GM12878 (cell line): ENCODE measurements around the gene AGPAT4. TPM values are rescaled to one million over a fixed set of nuclear protein-coding genes. Genes with fewer than 3 reads are reported as not detected.
"Not testable (repeated sequence)": the region's sequence is repeated elsewhere in the genome, so short reads cannot be mapped to it uniquely, and the experiment has no call there.

Source experiments
- ATAC-seq: fragments of 200-7000 bp; cut with Tn5 transposase; 3 replicates; pipeline ENCODE4 v1.9.1; 2020; ENCODE audit warnings: mild to moderate bottlenecking, moderate library complexity
- BruUV-seq: library from RNA; stranded (reverse); fragments of 400-500 nt; replicated peaks from 2 replicates; lab custom pipeline; 2021; lab: Mats Ljungman, UMichigan
- CTCF ChIA-PET: fragments of 300-600 bp; sonication (Branson Sonifier 250); formaldehyde crosslinking; extraction: SDS; loops from one replicate; lab custom pipeline; 2021; ENCODE audit warnings: inconsistent platforms; lab: Yijun Ruan, JAX
- POLR2A ChIA-PET: fragments of 350-600 bp; formaldehyde crosslinking; extraction: SDS; loops from one replicate; lab custom pipeline; 2021; ENCODE audit warnings: inconsistent platforms; lab: Charles Lee
- RAD21 ChIA-PET: fragments of 300-600 bp; sonication (Branson Sonifier 250); formaldehyde crosslinking; loops from one replicate; lab custom pipeline; 2023; ENCODE audit warnings: antibody characterized with exemption; ENCODE audit not compliant: unreplicated experiment; lab: Charles Lee
- SMC1A ChIA-PET: fragments of 300-600 bp; sonication (Branson Sonifier 250); formaldehyde crosslinking; loops from one replicate; lab custom pipeline; 2023; ENCODE audit not compliant: unreplicated experiment, uncharacterized antibody; lab: Charles Lee
- DNase-seq: peaks from one replicate; pipeline ENCODE4 v3.0.0-alpha.2; 2011; ENCODE audit warnings: low read depth, low spot score
- FAIRE-seq: peaks from 3 replicates; lab custom pipeline; 2011; peaks lifted over from hg19 to GRCh38; lab: Jason Lieb, UNC
- H2AFZ ChIP-seq: 2 replicates; pipeline ENCODE4 v1.6.0; 2011; ENCODE audit warnings: low read depth, low read length, control low read depth; ENCODE audit not compliant: control insufficient read depth
- H3K27ac ChIP-seq: 2 replicates; pipeline ENCODE4 v1.5.1; 2011; ENCODE audit warnings: control low read depth; ENCODE audit not compliant: control insufficient read depth, insufficient read depth
- H3K27me3 ChIP-seq, 2 experiments: replicated peaks in 1 of 2; 2 replicates each; pipeline versions ENCODE4 v1.6.0 to v1.6.1; 2011; ENCODE audit warnings: low read length in 1 of 2; ENCODE audit not compliant: control insufficient read depth in 2 of 2, insufficient read depth in 2 of 2
- H3K36me3 ChIP-seq, 2 experiments: 2 replicates each; pipeline ENCODE4 v1.5.1; 2011; ENCODE audit warnings: low read length in 1 of 2; ENCODE audit not compliant: control insufficient read depth in 2 of 2, insufficient read depth in 2 of 2
- H3K4me1 ChIP-seq: 2 replicates; pipeline ENCODE4 v1.6.1; 2011; ENCODE audit warnings: mild to moderate bottlenecking, low read length, moderate library complexity, mixed read lengths; ENCODE audit not compliant: control insufficient read depth, insufficient read depth
- H3K4me2 ChIP-seq: 2 replicates; pipeline ENCODE4 v1.6.0; 2011; ENCODE audit warnings: control low read depth; ENCODE audit not compliant: control insufficient read depth, insufficient read depth
- H3K4me3 ChIP-seq: fragments of 200-600 bp; sonication (generic); 2 replicates; pipeline ENCODE4 v1.5.1; 2016
- H3K79me2 ChIP-seq: 2 replicates; pipeline ENCODE4 v1.6.0; 2011; ENCODE audit warnings: low read length; ENCODE audit not compliant: control insufficient read depth, insufficient read depth
- H3K9ac ChIP-seq: 2 replicates; pipeline ENCODE4 v1.8.0; 2011; ENCODE audit warnings: low read length, control low read depth, mixed read lengths; ENCODE audit not compliant: control insufficient read depth, insufficient read depth
- H3K9me3 ChIP-seq: replicated peaks from 3 replicates; pipeline ENCODE4 v1.5.1; 2011; ENCODE audit warnings: mild to moderate bottlenecking, low read length; ENCODE audit not compliant: control insufficient read depth, insufficient read depth
- H4K20me1 ChIP-seq: 2 replicates; pipeline ENCODE4 v1.6.0; 2011; ENCODE audit not compliant: control insufficient read depth, insufficient read depth
- CHD4 ChIP-seq: fragments of 200-600 bp; sonication (generic); IDR thresholded peaks from 2 replicates; pipeline ENCODE4 v1.6.1; 2016; ENCODE audit warnings: mild to moderate bottlenecking
- HDAC2 ChIP-seq: fragments of 200-600 bp; sonication (generic); IDR thresholded peaks from 2 replicates; pipeline ENCODE4 v1.6.1; 2017
- NFIC ChIP-seq: IDR thresholded peaks from 2 replicates; pipeline ENCODE4 v1.6.1; 2012; ENCODE audit warnings: low read depth, mild to moderate bottlenecking, inconsistent platforms, low read length, moderate library complexity
- RAD21 ChIP-seq: IDR thresholded peaks from 2 replicates; pipeline ENCODE4 v1.6.1; 2011; ENCODE audit warnings: mild to moderate bottlenecking, low read depth, low read length, moderate library complexity; ENCODE audit not compliant: insufficient read depth
- SP1 ChIP-seq: IDR thresholded peaks from one replicate; pipeline ENCODE4 v1.6.1; 2011; ENCODE audit warnings: low read depth, low read length
- STAT3 ChIP-seq: IDR thresholded peaks from 2 replicates; pipeline ENCODE4 v1.6.1; 2011; ENCODE audit warnings: low read depth, low read length, improper control_type of control experiment
- SUZ12 ChIP-seq: fragments of 200-600 bp; sonication (generic); IDR thresholded peaks from one replicate; pipeline ENCODE4 v1.6.1; 2018; ENCODE audit warnings: antibody characterized with exemption, mild to moderate bottlenecking; ENCODE audit not compliant: unreplicated experiment
- TCF3 ChIP-seq: IDR thresholded peaks from 2 replicates; pipeline ENCODE4 v1.6.1; 2012; ENCODE audit warnings: low read depth, mild to moderate bottlenecking, low read length, borderline replicate concordance; ENCODE audit not compliant: insufficient read depth
- WGBS: methylation state at CpG from one replicate; pipeline ENCODE4 v1.1.6; 2016; ENCODE audit warnings: low lambda C conversion rate; ENCODE audit not compliant: insufficient replicate concordance, insufficient coverage; ENCODE audit errors: missing lambda C conversion rate; 5-methylcytosine and 5-hydroxymethylcytosine counted together
- in situ Hi-C: fragments of 300-500 bp; cut with MboI; formaldehyde crosslinking; loops from 9 replicates; pipeline ENCODE4 v1.14.3; 2018; ENCODE audit warnings: mixed read lengths
- intact Hi-C: fragments of 100-400 bp; cut with micrococcal nuclease; formaldehyde crosslinking; loops from one replicate; pipeline ENCODE4 v1.14.2; 2022; ENCODE audit not compliant: unreplicated experiment
- polyA plus RNA-seq, 11 experiments: library from polyadenylated mRNA; depleted of rRNA in 4 of 11; unstranded in 6 of 11; stranded (reverse) in 5 of 11; fragments of >200 nt; fragmentation: Nextera tagmentation in 4 of 11; fragmentation: Illumina TruSeq in 1 of 11; extraction: Ambion mirVana in 4 of 11; extraction: Trizol in 1 of 11; gene quantifications; 1 replicate in 1 of 11; 2 replicates in 10 of 11; pipeline versions ENCODE4 v1.2.1 to v1.2.3, GENCODE V29; 2011 to 2016; ENCODE audit warnings: inconsistent platforms in 2 of 11, missing spikeins in 2 of 11, low read depth in 1 of 11
- total RNA-seq, 4 experiments: library from RNA; depleted of rRNA in 3 of 4; stranded (reverse); fragments of >200 nt in 3 of 4; fragmentation: Illumina TruSeq in 1 of 4; extraction: Trizol in 1 of 4; gene quantifications; 2 replicates each; pipeline versions ENCODE4 v1.2.1 to v1.2.3, GENCODE V29; 2013 to 2021

AGPAT4 gene
- total and polyA plus RNA-seq, 10 of the 15 experiments (the other 5 are each of a cell fraction or from before 2014, with no cell fraction given) = 0.34 to 2.2 (median 1.3) TPM

DNA sequence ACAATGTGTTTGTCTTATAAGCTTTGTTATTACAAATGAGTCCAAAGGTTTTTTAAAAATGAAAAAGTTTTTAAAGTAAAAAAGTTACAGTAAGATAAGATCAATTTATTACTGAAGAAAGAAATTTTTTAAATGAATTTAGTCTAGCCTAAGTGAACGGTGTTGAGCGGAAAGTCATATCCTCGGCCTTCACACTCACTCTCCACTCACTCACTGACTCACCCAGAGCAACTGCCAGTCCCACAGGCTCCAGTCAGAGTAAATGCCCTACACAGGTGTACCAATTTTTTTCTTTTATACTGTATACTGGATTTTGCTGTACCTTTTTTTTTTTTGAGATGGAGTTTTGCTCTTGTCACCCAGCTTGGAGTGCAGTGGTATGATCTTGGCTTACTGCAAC is 42.7 kb upstream of the AGPAT4 start:
- SMC1A ChIA-PET = interaction anchor here (0.8 kb wide), 1 partner anchor 13 kb away, joined by 3 read pairs; no protein-coding TSS in a partner anchor
- H3K4me1 ChIP-seq = no peaks in the 10 kb centered on the region
- no peak for TF ChIP-seq RAD21
- no peak for TF ChIP-seq NFIC
- TF ChIP-seq HDAC2 = no peak
- no peak for TF ChIP-seq SUZ12
- no peak for TF ChIP-seq SP1
- TF ChIP-seq CHD4 = no peak
- TF ChIP-seq TCF3 = no peak
- TF ChIP-seq STAT3 = no peak
- TF ChIP-seq, all 136 proteins: peak for 0
- in situ Hi-C loops (no loop called here), intact Hi-C loops (loop anchor here (5.0 kb wide), 1 partner anchor 399 kb away; no protein-coding TSS in a partner anchor)
- Histone ChIP-seq H3K27me3 (no peaks in the 10 kb centered on the region), H4K20me1 (no peaks in the 10 kb centered on the region), H3K9me3 (no peaks in the 10 kb centered on the region), H2AFZ (no peak overlapping the region), H3K36me3 (no peaks in the 10 kb centered on the region), H3K27ac (no peak overlapping the region), H3K79me2 (no peaks in the 10 kb centered on the region), H3K4me2 (no peak overlapping the region), H3K9ac (no peak overlapping the region), H3K4me3 (no peak overlapping the region)
- CTCF ChIA-PET = interaction anchor here (0.8 kb wide), 1 partner anchor 385 kb away, joined by 3 read pairs; no protein-coding TSS in a partner anchor
- WGBS = 51% methylated on average over 3 of the region's 3 CpGs
- no peak for FAIRE-seq
- no peak for ATAC-seq
- POLR2A ChIA-PET = no interaction called here
- RAD21 ChIA-PET = no interaction called here
- DNase-seq = no peak
- BruUV-seq = no TSS peak

DNA sequence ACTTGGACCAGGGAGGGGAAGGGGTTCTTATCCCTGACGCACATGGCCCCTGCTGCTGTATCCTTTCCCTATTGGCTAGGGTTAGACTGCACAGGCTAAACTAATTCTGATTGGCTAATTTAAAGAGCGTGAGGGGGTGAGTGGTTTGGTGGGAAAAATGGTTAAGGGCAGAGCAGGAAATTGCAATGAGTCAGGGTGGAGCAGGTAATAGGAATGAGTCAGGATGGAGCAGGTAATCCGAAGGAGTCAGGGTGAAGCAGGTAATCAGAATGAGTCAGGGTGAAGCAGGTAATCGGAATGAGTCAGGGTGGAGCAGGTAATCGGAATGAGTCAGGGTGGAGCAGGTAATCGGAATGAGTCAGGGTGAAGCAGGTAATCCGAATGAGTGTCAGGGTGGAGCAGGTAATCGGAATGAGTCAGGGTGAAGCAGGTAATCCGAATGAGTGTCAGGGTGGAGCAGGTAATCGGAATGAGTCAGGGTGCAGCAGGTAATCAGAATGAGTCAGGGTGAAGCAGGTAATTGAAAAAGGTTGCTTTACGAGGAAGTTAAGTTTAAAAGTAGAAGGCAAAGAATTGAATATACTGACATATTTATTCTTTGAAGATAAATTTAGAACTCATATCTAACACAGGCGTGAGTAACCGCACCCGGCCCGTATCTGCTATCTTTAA is 41.5 kb upstream of the AGPAT4 start:
- DNase-seq, RAD21 ChIA-PET, CTCF ChIA-PET, H3K79me2 ChIP-seq, H3K27ac ChIP-seq, H4K20me1 ChIP-seq, H3K9me3 ChIP-seq, ATAC-seq, H3K36me3 ChIP-seq, H3K4me2 ChIP-seq, H3K4me1 ChIP-seq, H2AFZ ChIP-seq, in situ Hi-C loops, BruUV-seq, H3K9ac ChIP-seq, POLR2A ChIA-PET, FAIRE-seq, H3K4me3 ChIP-seq, H3K27me3 ChIP-seq, SMC1A ChIA-PET: not testable (repeated sequence)
- 39% methylated on average over 15 of the region's 15 CpGs for WGBS
- intact Hi-C loops = loop anchor here (5.0 kb wide), 1 partner anchor 398 kb away; no protein-coding TSS in a partner anchor

GRCh38 chr6:161314541-161315245 is 40.8 kb upstream of the AGPAT4 start:
- H2AFZ ChIP-seq, H3K9me3 ChIP-seq, H4K20me1 ChIP-seq, POLR2A ChIA-PET, ATAC-seq, FAIRE-seq, BruUV-seq, H3K27me3 ChIP-seq, RAD21 ChIA-PET, CTCF ChIA-PET, in situ Hi-C loops, H3K4me1 ChIP-seq, H3K36me3 ChIP-seq, H3K4me3 ChIP-seq, H3K9ac ChIP-seq, SMC1A ChIA-PET, H3K27ac ChIP-seq, DNase-seq, H3K79me2 ChIP-seq, H3K4me2 ChIP-seq: not testable (repeated sequence)
- 55% methylated on average over 20 of the region's 20 CpGs for WGBS
- intact Hi-C loops = loop anchor here (5.0 kb wide), 1 partner anchor 397 kb away; no protein-coding TSS in a partner anchor
